BLaER1 treated with 17β-estradiol and CSF1 and Interleukin-3, amounts not matched to agents 10 nM and 100 nM (cell line): Measurements from ENCODE around the gene AIFM1.
A peak's percentile ranks its signal among the peaks of the same experiment; 100 is the strongest.

Experiments used
- H3K27ac ChIP-seq, 11 experiments: shearing (Covaris generic); formaldehyde crosslinking; 2 replicates each; pipeline ENCODE4 v1.8.1; 2022
- H3K27me3 ChIP-seq, 11 experiments: shearing (Covaris generic); formaldehyde crosslinking; 2 replicates each; pipeline ENCODE4 v1.8.1; 2022
- H3K36me3 ChIP-seq, 11 experiments: shearing (Covaris generic); formaldehyde crosslinking; 2 replicates each; pipeline ENCODE4 v1.8.1; 2022
- H3K4me1 ChIP-seq, 10 experiments: shearing (Covaris generic); formaldehyde crosslinking; 2 replicates each; pipeline ENCODE4 v1.8.1; 2022
- H3K4me2 ChIP-seq, 11 experiments: shearing (Covaris generic); formaldehyde crosslinking; 2 replicates each; pipeline ENCODE4 v1.8.1; 2022
- H3K4me3 ChIP-seq, 10 experiments: shearing (Covaris generic); formaldehyde crosslinking; 2 replicates each; pipeline ENCODE4 v1.8.1; 2022
- H3K9ac ChIP-seq, 11 experiments: shearing (Covaris generic); formaldehyde crosslinking; 2 replicates each; pipeline ENCODE4 v1.8.1; 2022
- H3K9me3 ChIP-seq, 11 experiments: shearing (Covaris generic); formaldehyde crosslinking; replicated peaks in 1 of 11; 2 replicates each; pipeline ENCODE4 v1.8.1; 2022
- H4K20me1 ChIP-seq, 11 experiments: shearing (Covaris generic); formaldehyde crosslinking; 2 replicates each; pipeline ENCODE4 v1.8.1; 2022
- Cebpa-rat ChIP-seq, 11 experiments: shearing (Covaris generic); IDR thresholded peaks; 2 replicates each; pipeline ENCODE4 v1.8.1; 2022

The AIFM1 gene

GRCh38 chrX:130110379-130111219, 55.0 kb downstream of the AIFM1 start, which contains the start of gene ELF4:
ELF4 (minus strand) TSS chrX:130110497; CDS start chrX:130081330, 29,167 bp downstream.
- TF ChIP-seq Cebpa-rat (IDR thresholded peaks at IDR 0.05) = no peak
- Histone ChIP-seq H3K36me3 (peaks cover 0 to 10% (median 0%) of the 10 kb centered on the region in 11 experiments; a peak in 2 of 22 replicates), H4K20me1 (peaks cover 29 to 57% (median 39%) of the 10 kb centered on the region in 11 experiments), H3K4me1 (peaks cover 39 to 60% (median 48%) of the 10 kb centered on the region in 10 experiments), H3K9ac (peak within 1 kb of the TSS; percentile 89 to 94 (median 91)), H3K4me3 (peak within 1 kb of the TSS; percentile 68 to 86 (median 76)), H3K4me2 (peak within 1 kb of the TSS; percentile 71 to 85 (median 81)), H3K27ac (peak within 1 kb of the TSS; percentile 82 to 95 (median 91)), H3K27me3 (peaks cover 27 to 48% (median 43%) of the 10 kb centered on the region in 11 experiments), H3K9me3 (peaks cover 0 to 24% (median 7%) of the 10 kb centered on the region in 11 experiments; a peak in 8 of 22 replicates)

- Histone ChIP-seq H3K9me3 (peaks cover 0 to 24% (median 7%) of the 10 kb centered on the region in 11 experiments; a peak in 8 of 22 replicates), H3K9ac (peak overlapping the region; percentile 89 to 94 (median 91)), H3K4me1 (peaks cover 48 to 60% (median 55%) of the 10 kb centered on the region in 10 experiments), H3K27ac (peak overlapping the region; percentile 82 to 95 (median 91)), H4K20me1 (peaks cover 38 to 62% (median 48%) of the 10 kb centered on the region in 11 experiments), H3K36me3 (peaks cover 0 to 10% (median 0%) of the 10 kb centered on the region in 11 experiments; a peak in 2 of 22 replicates), H3K27me3 (peaks cover 33 to 49% (median 41%) of the 10 kb centered on the region in 11 experiments), H3K4me2 (peak overlapping the region; percentile 70 to 85 (median 81)), H3K4me3 (peak overlapping the region; percentile 68 to 86 (median 76))
- TF ChIP-seq Cebpa-rat (IDR thresholded peaks at IDR 0.05) = no peak
Observed at GRCh38 chrX:130109429-130110378, 55.9 kb downstream of the AIFM1 start.

- peaks cover 47 to 62% (median 57%) of the 10 kb centered on the region in 11 experiments for H4K20me1 ChIP-seq
- peaks cover 0 to 24% (median 7%) of the 10 kb centered on the region in 11 experiments; a peak in 8 of 22 replicates for H3K9me3 ChIP-seq
- peaks cover 54 to 68% (median 61%) of the 10 kb centered on the region in 10 experiments for H3K4me1 ChIP-seq
- H3K36me3 ChIP-seq = peaks cover 0 to 10% (median 0%) of the 10 kb centered on the region in 11 experiments; a peak in 4 of 22 replicates
- peaks cover 27 to 43% (median 38%) of the 10 kb centered on the region in 11 experiments for H3K27me3 ChIP-seq
- peak overlapping the region; percentile 89 to 94 (median 91) for H3K9ac ChIP-seq
- peak overlapping the region in 10 of 11 experiments; percentile 88 to 95 (median 92); a peak in 20 of 22 replicates for H3K27ac ChIP-seq
- peak overlapping the region; percentile 70 to 85 (median 81) for H3K4me2 ChIP-seq
- peak overlapping the region; percentile 68 to 86 (median 76) for H3K4me3 ChIP-seq
- no peak for TF ChIP-seq Cebpa-rat (IDR thresholded peaks at IDR 0.05)
Observed at GRCh38 chrX:130108647-130109428, 56.8 kb downstream of the AIFM1 start.

GRCh38 chrX:130106071-130106470, 59.6 kb downstream of the AIFM1 start:
- TF ChIP-seq Cebpa-rat (IDR thresholded peaks at IDR 0.05) = no peak
- Histone ChIP-seq H3K9me3 (peaks cover 0 to 15% (median 7%) of the 10 kb centered on the region in 11 experiments; a peak in 9 of 22 replicates), H3K27me3 (peaks cover 25 to 53% (median 50%) of the 10 kb centered on the region in 11 experiments), H3K4me1 (peaks cover 46 to 64% (median 52%) of the 10 kb centered on the region in 10 experiments), H3K9ac (peak overlapping the region in 5 of 11 experiments; percentile 15 to 51 (median 29); a peak in 5 of 22 replicates), H3K27ac (no peak overlapping the region; a peak in 1 of 22 replicates), H3K4me3 (no peak overlapping the region; a peak in 1 of 20 replicates), H3K4me2 (peak overlapping the region; percentile 29 to 85 (median 44); a peak in 21 of 22 replicates), H3K36me3 (peaks cover 0 to 13% (median 0%) of the 10 kb centered on the region in 11 experiments; a peak in 4 of 22 replicates), H4K20me1 (peaks cover 53 to 84% (median 72%) of the 10 kb centered on the region in 11 experiments)

GRCh38 chrX:130105244-130105643, 60.4 kb downstream of the AIFM1 start:
- peaks cover 53 to 93% (median 80%) of the 10 kb centered on the region in 11 experiments for H4K20me1 ChIP-seq
- no peak for TF ChIP-seq Cebpa-rat (IDR thresholded peaks at IDR 0.05)
- peak overlapping the region; percentile 29 to 85 (median 44); a peak in 20 of 22 replicates for H3K4me2 ChIP-seq
- peaks cover 0 to 14% (median 7%) of the 10 kb centered on the region in 11 experiments; a peak in 9 of 22 replicates for H3K9me3 ChIP-seq
- H3K36me3 ChIP-seq = peaks cover 0 to 13% (median 0%) of the 10 kb centered on the region in 11 experiments; a peak in 4 of 22 replicates
- H3K27me3 ChIP-seq = peaks cover 25 to 61% (median 56%) of the 10 kb centered on the region in 11 experiments
- no peak overlapping the region for H3K27ac ChIP-seq
- H3K4me1 ChIP-seq = peaks cover 52 to 70% (median 59%) of the 10 kb centered on the region in 10 experiments
- no peak overlapping the region for H3K9ac ChIP-seq
- no peak overlapping the region for H3K4me3 ChIP-seq

GRCh38 chrX:130103605-130104004, 62.0 kb downstream of the AIFM1 start:
- peaks cover 0 to 13% (median 0%) of the 10 kb centered on the region in 11 experiments; a peak in 4 of 22 replicates for H3K36me3 ChIP-seq
- H3K4me2 ChIP-seq = peak overlapping the region in 6 of 11 experiments; percentile 6 to 36 (median 13); a peak in 4 of 22 replicates
- H3K9me3 ChIP-seq = peaks cover 0 to 4% (median 0%) of the 10 kb centered on the region in 11 experiments; a peak in 1 of 22 replicates
- H4K20me1 ChIP-seq = peaks cover 42 to 100% (median 91%) of the 10 kb centered on the region in 11 experiments
- no peak overlapping the region for H3K9ac ChIP-seq
- no peak overlapping the region for H3K27ac ChIP-seq
- peaks cover 30 to 76% (median 67%) of the 10 kb centered on the region in 11 experiments for H3K27me3 ChIP-seq
- no peak for TF ChIP-seq Cebpa-rat (IDR thresholded peaks at IDR 0.05)
- H3K4me1 ChIP-seq = peaks cover 67 to 79% (median 72%) of the 10 kb centered on the region in 10 experiments
- no peak overlapping the region for H3K4me3 ChIP-seq

- H3K27ac ChIP-seq = no peak overlapping the region
Observed at GRCh38 chrX:130100180-130100579, 65.5 kb downstream of the AIFM1 start.

More at GRCh38 chrX:130100180-130100579, 65.5 kb downstream of the AIFM1 start:
- Histone ChIP-seq H3K27me3 (peaks cover 26 to 83% (median 73%) of the 10 kb centered on the region in 11 experiments; a peak in 21 of 22 replicates), H4K20me1 (peaks cover 36 to 100% (median 86%) of the 10 kb centered on the region in 11 experiments), H3K4me3 (no peak overlapping the region), H3K4me2 (peak overlapping the region; percentile 4 to 78 (median 71); a peak in 14 of 22 replicates), H3K4me1 (peaks cover 62 to 74% (median 69%) of the 10 kb centered on the region in 10 experiments), H3K36me3 (peaks cover 0 to 7% (median 0%) of the 10 kb centered on the region in 11 experiments; a peak in 5 of 22 replicates), H3K9me3 (peaks cover 0 to 4% (median 0%) of the 10 kb centered on the region in 11 experiments; a peak in 1 of 22 replicates), H3K9ac (no peak overlapping the region)
- no peak for TF ChIP-seq Cebpa-rat (IDR thresholded peaks at IDR 0.05)
